Trophoblast cell (in vitro differentiated cells and primary cell): ENCODE data around the gene ODAD2.
"Not testable (repeated sequence)": the region's sequence is repeated elsewhere in the genome, so short reads cannot be mapped to it uniquely, and the experiment has no call there.

ENCODE experiments used
- DNase-seq, 2 donors: peaks; one replicate each; pipeline ENCODE4 v3.0.0-alpha.2; 2016
- H2AFZ ChIP-seq: 2 replicates; pipeline ENCODE4 v1.6.1; 2013; ENCODE audit warnings: low read length, moderate library complexity, mild to moderate bottlenecking; ENCODE audit not compliant: insufficient read depth, poor library complexity
- H2AK5ac ChIP-seq: 2 replicates; pipeline ENCODE4 v1.6.1; 2013; ENCODE audit warnings: mild to moderate bottlenecking, low read length
- H2BK120ac ChIP-seq: 2 replicates; pipeline ENCODE4 v1.6.1; 2013; ENCODE audit warnings: low read length, mild to moderate bottlenecking, moderate library complexity; ENCODE audit not compliant: insufficient read depth, poor library complexity
- H2BK12ac ChIP-seq: 2 replicates; pipeline ENCODE4 v1.6.1; 2013; ENCODE audit warnings: mild to moderate bottlenecking, low read length, moderate library complexity
- H2BK5ac ChIP-seq: 2 replicates; pipeline ENCODE4 v1.6.1; 2013; ENCODE audit warnings: low read length, low read depth, moderate library complexity, mild to moderate bottlenecking; ENCODE audit not compliant: poor library complexity
- H3K14ac ChIP-seq: 2 replicates; pipeline ENCODE4 v1.6.1; 2013; ENCODE audit warnings: mild to moderate bottlenecking, low read length
- H3K18ac ChIP-seq: 2 replicates; pipeline ENCODE4 v1.6.1; 2013; ENCODE audit warnings: mild to moderate bottlenecking, low read length
- H3K23ac ChIP-seq: 2 replicates; pipeline ENCODE4 v1.6.1; 2013; ENCODE audit warnings: low read length
- H3K27ac ChIP-seq: 2 replicates; pipeline ENCODE4 v1.5.1; 2013; ENCODE audit warnings: low read depth, mild to moderate bottlenecking, inconsistent platforms, low read length, moderate library complexity
- H3K27me3 ChIP-seq: 2 replicates; pipeline ENCODE4 v1.6.1; 2013; ENCODE audit warnings: inconsistent platforms, mild to moderate bottlenecking, low read length, moderate library complexity; ENCODE audit not compliant: insufficient read depth
- H3K36me3 ChIP-seq, 2 experiments: 1 replicate in 1 of 2; 2 replicates in 1 of 2; pipeline ENCODE4 v1.6.1; 2013; ENCODE audit warnings: low read length in 2 of 2, mild to moderate bottlenecking in 2 of 2, moderate library complexity in 1 of 2; ENCODE audit not compliant: insufficient read depth in 2 of 2, control insufficient read depth in 1 of 2
- H3K4ac ChIP-seq: 2 replicates; pipeline ENCODE4 v1.6.1; 2013; ENCODE audit warnings: low read depth, mild to moderate bottlenecking, low read length, moderate library complexity
- H3K4me1 ChIP-seq, 2 experiments: 1 replicate in 1 of 2; 2 replicates in 1 of 2; pipeline ENCODE4 v1.6.1; 2013; ENCODE audit warnings: low read length in 2 of 2, mild to moderate bottlenecking in 2 of 2, moderate library complexity in 1 of 2; ENCODE audit not compliant: insufficient read depth in 2 of 2, control insufficient read depth in 1 of 2
- H3K4me2 ChIP-seq: 2 replicates; pipeline ENCODE4 v1.6.1; 2013; ENCODE audit warnings: inconsistent platforms, mild to moderate bottlenecking, low read length, moderate library complexity
- H3K4me3 ChIP-seq: 2 replicates; pipeline ENCODE4 v1.5.1; 2013; ENCODE audit warnings: mild to moderate bottlenecking, low read depth, low read length, inconsistent platforms
- H3K79me1 ChIP-seq: one replicate; pipeline ENCODE4 v1.6.1; 2013; ENCODE audit warnings: low read length
- H3K79me2 ChIP-seq: 2 replicates; pipeline ENCODE4 v1.6.1; 2013; ENCODE audit warnings: low read length, mild to moderate bottlenecking; ENCODE audit not compliant: control insufficient read depth, insufficient read depth, poor library complexity
- H3K9ac ChIP-seq: 2 replicates; pipeline ENCODE4 v1.6.1; 2013; ENCODE audit warnings: mild to moderate bottlenecking, low read length
- H3K9me3 ChIP-seq: 2 replicates; pipeline ENCODE4 v1.6.1; 2013; ENCODE audit warnings: low read depth, mild to moderate bottlenecking, control low read depth, inconsistent platforms, low read length; ENCODE audit not compliant: insufficient read depth
- H4K12ac ChIP-seq: 2 replicates; pipeline ENCODE4 v1.6.1; 2013; ENCODE audit warnings: low read depth, mild to moderate bottlenecking, low read length, moderate library complexity
- H4K8ac ChIP-seq: 2 replicates; pipeline ENCODE4 v1.6.1; 2013; ENCODE audit warnings: low read depth, mild to moderate bottlenecking, low read length, moderate library complexity
- H4K91ac ChIP-seq: one replicate; pipeline ENCODE4 v1.6.1; 2013; ENCODE audit warnings: low read depth, mild to moderate bottlenecking, low read length, moderate library complexity
- WGBS: extraction: QIAGEN DNeasy Blood & Tissue Kit; methylation state at CpG from one replicate; pipeline ENCODE4 v1.1.7; 2013; ENCODE audit warnings: missing lambda C conversion rate; ENCODE audit not compliant: insufficient read length, insufficient coverage; ENCODE audit errors: extremely low coverage; 5-methylcytosine and 5-hydroxymethylcytosine counted together

The ODAD2 gene

GRCh38 chr10:27969931-27970330 lies 28.9 kb downstream of the ODAD2 start:
- H2AK5ac ChIP-seq, H3K36me3 ChIP-seq, H3K4me2 ChIP-seq, H2BK120ac ChIP-seq, H2BK5ac ChIP-seq, H4K12ac ChIP-seq, H3K27me3 ChIP-seq, H3K79me1 ChIP-seq, H4K8ac ChIP-seq, H3K14ac ChIP-seq, H3K9ac ChIP-seq, H3K4me3 ChIP-seq, H2AFZ ChIP-seq, H2BK12ac ChIP-seq, H3K4ac ChIP-seq, H3K23ac ChIP-seq, H3K27ac ChIP-seq, H4K91ac ChIP-seq, H3K4me1 ChIP-seq, H3K9me3 ChIP-seq, H3K18ac ChIP-seq, DNase-seq, H3K79me2 ChIP-seq: not testable (repeated sequence)
- no CpG with 5 or more reads among the region's 7 CpGs for WGBS

- H4K91ac ChIP-seq = no peak overlapping the region
- no peak overlapping the region for H4K12ac ChIP-seq
- H3K27me3 ChIP-seq = no peaks in the 10 kb centered on the region
- no peaks in the 10 kb centered on the region for H3K4me1 ChIP-seq
- H3K27ac ChIP-seq = no peak overlapping the region
- H3K79me2 ChIP-seq = no peaks in the 10 kb centered on the region
- H3K23ac ChIP-seq = no peak overlapping the region
- WGBS = no CpG with 5 or more reads among the region's 6 CpGs
- H3K9ac ChIP-seq = no peak overlapping the region
- no peak overlapping the region for H3K18ac ChIP-seq
- H2BK5ac ChIP-seq = no peak overlapping the region
- no peaks in the 10 kb centered on the region for H3K79me1 ChIP-seq
- H2AK5ac ChIP-seq = no peak overlapping the region
- peaks cover 2% of the 10 kb centered on the region for H3K9me3 ChIP-seq
- H3K36me3 ChIP-seq = no peaks in the 10 kb centered on the region
- no peak overlapping the region for H3K4me3 ChIP-seq
- H2BK120ac ChIP-seq = no peak overlapping the region
- no peak overlapping the region for H4K8ac ChIP-seq
- no peak overlapping the region for H3K4ac ChIP-seq
- H3K4me2 ChIP-seq = no peak overlapping the region
- no peak overlapping the region for H2AFZ ChIP-seq
- H2BK12ac ChIP-seq = no peak overlapping the region
- DNase-seq = no peak
- no peak overlapping the region for H3K14ac ChIP-seq
Measured at GRCh38 chr10:27959093-27959715, 39.7 kb downstream of the ODAD2 start.

GRCh38 chr10:27958383-27958782 lies 40.5 kb downstream of the ODAD2 start:
- H2AK5ac ChIP-seq, DNase-seq: not testable (repeated sequence)
- WGBS = no CpG with 5 or more reads among the region's 3 CpGs

GRCh38 chr10:27950242-27950564 lies 48.7 kb downstream of the ODAD2 start:
- H3K14ac ChIP-seq = no peak overlapping the region
- no peak overlapping the region for H3K4me2 ChIP-seq
- no peak overlapping the region for H3K18ac ChIP-seq
- H3K79me2 ChIP-seq = no peaks in the 10 kb centered on the region
- no peak overlapping the region for H2BK5ac ChIP-seq
- H3K4ac ChIP-seq = no peak overlapping the region
- H2AFZ ChIP-seq = no peak overlapping the region
- H4K8ac ChIP-seq = no peak overlapping the region
- no peak overlapping the region for H4K91ac ChIP-seq
- no CpG with 5 or more reads among the region's 2 CpGs for WGBS
- H3K9me3 ChIP-seq = no peaks in the 10 kb centered on the region
- DNase-seq = no peak
- no peaks in the 10 kb centered on the region for H3K4me1 ChIP-seq
- no peak overlapping the region for H2BK12ac ChIP-seq
- H3K79me1 ChIP-seq = no peaks in the 10 kb centered on the region
- no peak overlapping the region for H2BK120ac ChIP-seq
- H3K36me3 ChIP-seq = no peaks in the 10 kb centered on the region
- H3K9ac ChIP-seq = no peak overlapping the region
- H3K23ac ChIP-seq = no peak overlapping the region
- H3K4me3 ChIP-seq = no peak overlapping the region
- no peak overlapping the region for H4K12ac ChIP-seq
- no peaks in the 10 kb centered on the region for H3K27me3 ChIP-seq
- H2AK5ac ChIP-seq = no peak overlapping the region
- H3K27ac ChIP-seq = no peak overlapping the region

More at GRCh38 chr10:27958383-27958782, 40.5 kb downstream of the ODAD2 start:
- H2BK120ac ChIP-seq, H4K91ac ChIP-seq, H3K18ac ChIP-seq, H3K9me3 ChIP-seq, H2BK12ac ChIP-seq, H3K27me3 ChIP-seq, H4K12ac ChIP-seq, H3K4me2 ChIP-seq, H3K79me2 ChIP-seq, H3K4ac ChIP-seq, H2AFZ ChIP-seq, H3K36me3 ChIP-seq, H2BK5ac ChIP-seq, H3K4me1 ChIP-seq, H3K79me1 ChIP-seq, H3K27ac ChIP-seq, H4K8ac ChIP-seq, H3K9ac ChIP-seq, H3K23ac ChIP-seq, H3K14ac ChIP-seq, H3K4me3 ChIP-seq: not testable (repeated sequence)
